Spleen (tissue), 11 donors: ENCODE results near the gene LSS. TPM values are rescaled to one million over a fixed set of nuclear protein-coding genes. Genes with fewer than 3 reads are reported as not detected.

Source experiments
- DNase-seq: peaks from one replicate; pipeline ENCODE4 v3.0.0-alpha.2; 2020
- H3K27ac ChIP-seq, 8 donors: fragments of 200-600 bp; sonication (generic) in 7 of 8; 1 replicate in 4 of 8; 2 replicates in 4 of 8; pipeline versions ENCODE4 v1.5.0 to v1.8.0; 2016 to 2021; ENCODE audit warnings: inconsistent platforms in 4 of 8, mild to moderate bottlenecking in 4 of 8, moderate library complexity in 1 of 8
- H3K27me3 ChIP-seq, 7 donors: fragments of 200-600 bp; sonication (generic) in 6 of 7; replicated peaks in 1 of 7; 1 replicate in 4 of 7; 2 replicates in 3 of 7; pipeline versions ENCODE4 v1.5.0 to v1.8.0; 2016 to 2021; ENCODE audit warnings: inconsistent platforms in 3 of 7, mild to moderate bottlenecking in 1 of 7
- H3K36me3 ChIP-seq, 6 donors: fragments of 200-600 bp; sonication (generic) in 5 of 6; 1 replicate in 4 of 6; 2 replicates in 2 of 6; pipeline versions ENCODE4 v1.5.0 to v1.8.0; 2016 to 2021; ENCODE audit warnings: inconsistent platforms in 2 of 6
- H3K4me1 ChIP-seq, 6 donors: fragments of 200-600 bp; sonication (generic) in 5 of 6; 1 replicate in 3 of 6; 2 replicates in 3 of 6; pipeline versions ENCODE4 v1.5.0 to v1.8.0; 2016 to 2021; ENCODE audit warnings: inconsistent platforms in 3 of 6
- H3K4me3 ChIP-seq, 8 donors: fragments of 200-600 bp; sonication (generic) in 7 of 8; 1 replicate in 4 of 8; 2 replicates in 4 of 8; pipeline versions ENCODE4 v1.5.0 to v1.8.0; 2016 to 2021; ENCODE audit warnings: inconsistent platforms in 4 of 8, mild to moderate bottlenecking in 4 of 8, moderate library complexity in 2 of 8
- H3K9me3 ChIP-seq, 8 donors: fragments of 200-600 bp; sonication (generic) in 7 of 8; 1 replicate in 4 of 8; 2 replicates in 4 of 8; pipeline versions ENCODE4 v1.5.0 to v1.8.0; 2016 to 2021; ENCODE audit warnings: inconsistent platforms in 4 of 8
- CTCF ChIP-seq, 11 experiments: fragments of 200-600 bp in 7 of 11; fragments of 450-650 bp in 4 of 11; sonication (generic) in 4 of 11; IDR thresholded peaks in 8 of 11; conservative IDR thresholded peaks in 3 of 11; 1 replicate in 7 of 11; 2 replicates in 4 of 11; pipeline versions ENCODE4 v1.4.0 to v1.8.0; 2016 to 2021; ENCODE audit warnings: antibody characterized with exemption in 11 of 11, inconsistent platforms in 4 of 11, mild to moderate bottlenecking in 1 of 11
- POLR2A ChIP-seq, 3 donors: fragments of 450-650 bp; IDR thresholded peaks; one replicate each; pipeline ENCODE4 v1.5.1; 2017; ENCODE audit warnings: antibody characterized with exemption in 3 of 3, mild to moderate bottlenecking in 1 of 3
- POLR2AphosphoS5 ChIP-seq, 3 donors: sonication (generic); formaldehyde crosslinking; IDR thresholded peaks; one replicate each; pipeline ENCODE4 v1.5.1; 2017; ENCODE audit warnings: antibody characterized with exemption in 3 of 3
- WGBS, 5 donors: extraction: QIAGEN DNeasy Blood & Tissue Kit in 3 of 5; methylation state at CpG; one replicate each; pipeline versions ENCODE4 v1.1.5 to v1.1.7; 2013 to 2018; 5-methylcytosine and 5-hydroxymethylcytosine counted together
- intact Hi-C: fragments of 100-400 bp; cut with DNase I; formaldehyde crosslinking; loops from one replicate; pipeline ENCODE4 v1.15.0; 2023; ENCODE audit warnings: low total_unique reads
- polyA plus RNA-seq, 3 donors: library from polyadenylated mRNA; stranded (reverse); fragments of 200-250 nt; gene quantifications; one replicate each; pipeline ENCODE4 v1.2.1, GENCODE V29; 2013
- total RNA-seq, 7 donors: library from RNA; depleted of rRNA in 3 of 7; stranded (reverse); fragments of >200 nt in 3 of 7; fragmentation: NEBNext Ultra II Directional in 4 of 7; extraction: Animal tissue kit (Norgen Biotek cat#: 25700) in 4 of 7; gene quantifications; one replicate each; pipeline versions ENCODE4 v1.1.0 to v1.2.1, GENCODE V29; 2016 to 2021
- donor health status: healthy with polysubstance abuse.
- donor health status: DM: no; HTN: no; CAD: no; lungs with moderate emphysema.
- donor health status: DM: no; HTN: no; CAD: no.
- donor health status: Bipolar disorder and iron deficiency.
- donor health status: healthy.
- donor health status: DM: no; HTN: no; CAD: no.
- donor health status: DM: yes; HTN: yes; CAD: no.

The LSS gene
- total and polyA plus RNA-seq, 10 donors = 6.3 to 31.2 (median 24.5) TPM

GRCh38 chr21:46269466-46269865, 40.9 kb upstream of the LSS start:
- Histone ChIP-seq H3K4me3 (no peak overlapping the region), H3K4me1 (no peaks in the 10 kb centered on the region), H3K9me3 (no peaks in the 10 kb centered on the region), H3K27ac (no peak overlapping the region), H3K27me3 (no peaks in the 10 kb centered on the region), H3K36me3 (peaks cover 8 to 100% (median 98%) of the 10 kb centered on the region in 6 donors)
- TF ChIP-seq CTCF (IDR thresholded peaks at IDR 0.05 in 8 of 11, conservative IDR thresholded peaks at IDR 0.05 in 3 of 11) (no peak), POLR2AphosphoS5 (IDR thresholded peaks at IDR 0.05) (peak in 2 of 3 donors; percentile 13 to 42)
- DNase-seq = no peak
- 92 to 98% (median 96%) methylated on average over 8 to 10 of the region's 10 CpGs for WGBS, 5 donors
- intact Hi-C loops = no loop called here

DNA sequence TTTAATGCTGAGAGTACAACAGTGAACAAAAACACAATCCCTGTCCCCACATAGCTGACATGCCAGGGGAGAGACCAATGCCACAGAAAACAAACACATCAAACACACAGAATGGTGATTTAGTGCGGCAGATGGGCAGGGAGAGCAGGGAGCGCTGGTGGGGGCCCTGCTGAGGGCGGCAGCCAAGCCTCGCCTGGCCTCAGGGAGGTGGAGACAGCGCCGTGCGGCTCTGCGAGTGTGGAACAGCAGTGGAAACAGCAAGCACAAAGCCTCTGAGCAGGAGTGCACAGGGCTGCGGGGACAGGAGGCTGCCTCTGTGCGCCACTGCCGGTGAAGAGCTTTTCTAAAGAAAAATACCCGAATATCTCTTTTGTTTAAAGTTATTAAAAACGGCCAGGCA, 39.8 kb upstream of the LSS start:
- DNase-seq = no peak
- no peaks in the 10 kb centered on the region for H3K4me1 ChIP-seq
- H3K4me3 ChIP-seq = no peak overlapping the region
- H3K36me3 ChIP-seq = peaks cover 8 to 100% (median 98%) of the 10 kb centered on the region in 6 donors
- H3K27me3 ChIP-seq = no peaks in the 10 kb centered on the region
- intact Hi-C loops = no loop called here
- 91 to 98% (median 96%) methylated on average over 13 of the region's 13 CpGs for WGBS, 5 donors
- H3K9me3 ChIP-seq = no peaks in the 10 kb centered on the region
- no peak overlapping the region for H3K27ac ChIP-seq
- TF ChIP-seq CTCF (IDR thresholded peaks at IDR 0.05 in 8 of 11, conservative IDR thresholded peaks at IDR 0.05 in 3 of 11) = no peak
- peak in 1 of 3 donors; percentile 59 for TF ChIP-seq POLR2AphosphoS5 (IDR thresholded peaks at IDR 0.05)
- no peak for TF ChIP-seq POLR2A (IDR thresholded peaks at IDR 0.05)

DNA sequence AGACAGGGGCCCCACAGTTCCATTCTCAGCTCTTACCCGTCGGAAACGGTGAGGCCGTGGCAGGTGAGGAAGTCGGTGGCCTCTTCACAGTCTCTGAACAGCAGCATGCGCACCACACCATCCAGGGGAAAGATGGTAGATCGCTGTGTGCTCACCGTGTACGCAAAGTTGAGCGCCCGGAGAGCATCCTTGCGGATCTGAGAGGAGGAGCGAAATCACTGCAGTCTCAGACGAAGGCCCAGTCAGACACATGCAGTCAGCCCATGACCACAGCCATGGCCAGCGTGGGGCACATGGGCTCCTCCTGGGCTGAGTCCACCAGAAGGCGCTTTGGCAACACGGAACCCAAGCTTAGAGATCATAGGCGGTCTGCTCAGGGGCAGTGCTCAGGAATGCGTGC, 38.4 kb upstream of the LSS start:
- no peak overlapping the region for H3K27ac ChIP-seq
- H3K9me3 ChIP-seq = no peaks in the 10 kb centered on the region
- H3K4me3 ChIP-seq = no peak overlapping the region
- intact Hi-C loops = no loop called here
- H3K4me1 ChIP-seq = no peaks in the 10 kb centered on the region
- no peak for DNase-seq
- TF ChIP-seq POLR2A (IDR thresholded peaks at IDR 0.05) (no peak), CTCF (IDR thresholded peaks at IDR 0.05 in 8 of 11, conservative IDR thresholded peaks at IDR 0.05 in 3 of 11) (no peak), POLR2AphosphoS5 (IDR thresholded peaks at IDR 0.05) (peak in 1 of 3 donors; percentile 42)
- no peaks in the 10 kb centered on the region for H3K27me3 ChIP-seq
- WGBS, 5 donors = 91 to 98% (median 92%) methylated on average over 17 to 19 of the region's 19 CpGs
- peaks cover 0 to 100% (median 94%) of the 10 kb centered on the region in 6 donors for H3K36me3 ChIP-seq

GRCh38 chr21:46265736-46266525, 37.4 kb upstream of the LSS start:
- DNase-seq = no peak
- 88 to 91% (median 90%) methylated on average over 17 to 26 of the region's 26 CpGs for WGBS, 5 donors
- H3K27ac ChIP-seq = no peak overlapping the region
- H3K27me3 ChIP-seq = no peaks in the 10 kb centered on the region
- H3K36me3 ChIP-seq = peaks cover 0 to 100% (median 95%) of the 10 kb centered on the region in 6 donors
- intact Hi-C loops = no loop called here
- no peak overlapping the region for H3K4me3 ChIP-seq
- no peaks in the 10 kb centered on the region for H3K4me1 ChIP-seq
- no peaks in the 10 kb centered on the region for H3K9me3 ChIP-seq
- TF ChIP-seq POLR2A (IDR thresholded peaks at IDR 0.05) (no peak), POLR2AphosphoS5 (IDR thresholded peaks at IDR 0.05) (peak in 1 of 3 donors; percentile 16), CTCF (IDR thresholded peaks at IDR 0.05 in 8 of 11, conservative IDR thresholded peaks at IDR 0.05 in 3 of 11) (no peak)
